Adrenal gland (tissue), 5 donors: ENCODE measurements around the gene VAMP4.
"Not testable (repeated sequence)": the region's sequence is repeated elsewhere in the genome, so short reads cannot be mapped to it uniquely, and the experiment has no call there.

ENCODE experiments used
- CTCF ChIP-seq, 6 experiments: fragments of 450-650 bp in 4 of 6; fragments of 200-600 bp in 2 of 6; sonication (generic) in 1 of 6; IDR thresholded peaks; 1 replicate in 5 of 6; 2 replicates in 1 of 6; pipeline versions ENCODE4 v1.5.1 to v1.8.0; 2016 to 2021; ENCODE audit warnings: antibody characterized with exemption in 6 of 6, mild to moderate bottlenecking in 2 of 6, moderate library complexity in 1 of 6
- POLR2A ChIP-seq, 2 donors: fragments of 450-650 bp; IDR thresholded peaks; one replicate each; pipeline ENCODE4 v1.6.1; 2017; ENCODE audit warnings: antibody characterized with exemption in 2 of 2, mild to moderate bottlenecking in 2 of 2, moderate library complexity in 1 of 2
- donor health status: DM: no; HTN: no; CAD: no.

GRCh38 chr1:171656206-171656605, 85.7 kb downstream of the VAMP4 start:
- TF ChIP-seq CTCF, POLR2A (IDR thresholded peaks at IDR 0.05): not testable (repeated sequence)
